ENCODE data around the gene SP3.

The SP3 gene

DNA sequence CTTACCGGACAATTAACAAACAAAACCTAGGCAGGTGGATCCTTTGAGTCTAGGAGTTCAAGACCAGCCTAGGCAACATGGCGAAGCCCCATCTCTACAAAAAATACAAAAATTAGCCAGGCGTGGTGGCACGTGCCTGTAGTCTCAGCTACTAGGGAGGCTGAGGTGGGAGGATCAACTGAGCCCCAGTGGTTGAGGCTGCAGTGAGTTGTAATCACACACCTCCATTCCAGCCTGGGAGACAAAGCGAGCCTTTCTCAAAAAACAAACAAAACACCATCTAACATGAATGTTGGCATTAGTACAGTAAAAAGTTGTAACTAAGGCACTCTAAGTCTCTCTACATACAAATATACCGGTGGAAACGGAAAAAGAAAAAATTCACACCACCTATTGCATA, 5.3 kb downstream of the SP3 start:
- Histone ChIP-seq H3K9me3 (ENCODE audit: insufficient read depth, low read length) (no peaks in the 10 kb centered on the region), H3K9ac (ENCODE audit: insufficient read length, low read depth) (no peak overlapping the region), H3K4me3 (ENCODE audit: insufficient read length, low read depth) (no peak overlapping the region), H3K36me3 (ENCODE audit: insufficient read depth, insufficient read length, low read length) (peaks cover 30% of the 10 kb centered on the region), H3K27me3 (ENCODE audit: insufficient read depth, insufficient read length) (no peaks in the 10 kb centered on the region), H3K4me1 (ENCODE audit: insufficient read depth, insufficient read length) (no peaks in the 10 kb centered on the region)
- TF ChIP-seq SUZ12 (IDR thresholded peaks at IDR 0.05; ENCODE audit: extremely low read depth, insufficient read depth, insufficient read length) (no peak), ZNF274 (IDR thresholded peaks at IDR 0.05; ENCODE audit: low read depth, low read length) (no peak), YY1 (IDR thresholded peaks at IDR 0.05; ENCODE audit: insufficient read depth, insufficient read length) (no peak)
- no peak for DNase-seq (ENCODE audit: low read depth, low spot score)

DNA sequence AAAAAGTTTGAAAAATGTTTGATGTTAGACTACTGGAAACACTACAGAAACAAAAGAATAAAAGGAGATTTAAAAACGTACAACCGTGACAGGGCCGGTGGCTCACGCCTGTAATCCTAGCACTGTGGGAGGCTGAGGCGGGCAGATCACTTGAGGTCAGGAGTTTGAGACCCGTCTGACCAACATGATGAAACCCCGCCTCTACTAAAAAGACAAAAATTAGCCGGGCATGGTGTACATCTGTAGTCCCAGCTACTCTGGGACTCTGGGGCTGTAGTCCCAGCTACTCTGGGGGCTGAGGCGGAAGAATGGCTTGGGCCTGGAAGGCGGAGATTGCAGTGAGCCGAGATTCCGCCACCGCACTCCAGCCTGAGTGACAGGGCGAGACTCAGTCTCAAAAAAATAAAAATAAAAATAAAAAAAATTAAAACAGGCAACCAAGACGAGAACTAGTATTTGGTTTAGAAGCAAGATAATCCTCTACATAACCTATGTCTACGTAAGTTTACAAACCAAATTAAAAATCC, 5.8 kb downstream of the SP3 start:
- TF ChIP-seq ZNF274 (IDR thresholded peaks at IDR 0.05; ENCODE audit: low read depth, low read length) = no peak
- TF ChIP-seq YY1 (IDR thresholded peaks at IDR 0.05; ENCODE audit: insufficient read depth, insufficient read length) = no peak
- no peak for TF ChIP-seq SUZ12 (IDR thresholded peaks at IDR 0.05; ENCODE audit: extremely low read depth, insufficient read depth, insufficient read length)
- Histone ChIP-seq H3K27me3 (ENCODE audit: insufficient read depth, insufficient read length) (no peaks in the 10 kb centered on the region), H3K4me1 (ENCODE audit: insufficient read depth, insufficient read length) (no peaks in the 10 kb centered on the region), H3K36me3 (ENCODE audit: insufficient read depth, insufficient read length, low read length) (peaks cover 34% of the 10 kb centered on the region), H3K9ac (ENCODE audit: insufficient read length, low read depth) (no peak overlapping the region), H3K4me3 (ENCODE audit: insufficient read length, low read depth) (no peak overlapping the region), H3K9me3 (ENCODE audit: insufficient read depth, low read length) (no peaks in the 10 kb centered on the region)
- DNase-seq (ENCODE audit: low read depth, low spot score) = no peak

DNA sequence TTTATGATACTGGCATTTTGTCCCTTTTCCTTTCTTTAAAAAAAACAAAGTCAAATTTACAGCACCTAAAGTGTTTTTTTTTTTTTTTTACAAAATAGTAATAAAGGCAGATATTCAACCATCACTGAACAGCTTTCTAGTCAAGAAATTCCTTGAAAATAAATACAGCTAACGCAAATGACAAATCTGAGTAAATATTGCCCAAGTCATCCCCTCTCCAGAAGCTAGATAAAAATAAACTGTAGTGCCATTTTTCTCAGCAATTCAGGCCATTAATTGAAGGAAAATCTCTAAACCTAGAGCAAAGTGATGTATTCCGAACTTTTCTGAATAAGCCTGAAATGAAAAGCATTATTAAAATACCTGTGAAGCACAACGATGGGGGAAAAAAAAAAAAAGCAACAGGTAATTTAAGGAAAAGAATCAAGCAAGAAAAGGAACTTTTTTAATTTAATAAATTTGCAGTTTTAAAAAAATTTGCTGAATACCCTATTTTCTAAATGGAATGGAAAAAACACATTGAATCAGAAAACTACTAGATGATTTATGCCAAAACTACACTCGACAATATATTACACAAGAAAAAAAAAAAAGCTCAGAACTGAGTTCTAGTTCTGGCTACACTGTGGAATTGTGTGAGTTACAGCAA, 6.9 kb downstream of the SP3 start:
- H3K9ac ChIP-seq (ENCODE audit: insufficient read length, low read depth) = no peak overlapping the region
- H3K4me3 ChIP-seq (ENCODE audit: insufficient read length, low read depth) = no peak overlapping the region
- TF ChIP-seq SUZ12 (IDR thresholded peaks at IDR 0.05; ENCODE audit: extremely low read depth, insufficient read depth, insufficient read length) (no peak), ZNF274 (IDR thresholded peaks at IDR 0.05; ENCODE audit: low read depth, low read length) (no peak), YY1 (IDR thresholded peaks at IDR 0.05; ENCODE audit: insufficient read depth, insufficient read length) (no peak)
- DNase-seq (ENCODE audit: low read depth, low spot score) = no peak
- H3K36me3 ChIP-seq (ENCODE audit: insufficient read depth, insufficient read length, low read length) = peaks cover 45% of the 10 kb centered on the region
- H3K4me1 ChIP-seq (ENCODE audit: insufficient read depth, insufficient read length) = no peaks in the 10 kb centered on the region
- H3K27me3 ChIP-seq (ENCODE audit: insufficient read depth, insufficient read length) = no peaks in the 10 kb centered on the region
- H3K9me3 ChIP-seq (ENCODE audit: insufficient read depth, low read length) = no peaks in the 10 kb centered on the region

DNA sequence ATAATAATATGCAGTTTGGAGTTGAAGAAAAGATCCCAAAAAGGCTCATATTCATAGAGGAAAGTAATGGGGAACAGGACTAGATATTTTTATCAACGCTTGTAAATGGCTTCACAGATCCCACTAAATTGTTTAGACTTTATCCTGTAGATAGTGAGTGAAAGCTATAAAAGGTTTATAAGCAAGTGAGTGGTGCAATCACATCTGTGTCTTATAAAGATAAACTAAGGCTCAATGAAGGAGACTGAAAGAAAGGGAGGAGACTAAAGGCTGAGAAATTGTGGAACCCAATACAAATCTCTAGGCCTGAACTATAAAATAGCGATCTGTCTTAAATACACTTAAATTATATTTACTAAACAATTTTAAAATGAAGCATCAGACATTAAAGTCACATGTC, 7.7 kb downstream of the SP3 start:
- Histone ChIP-seq H3K36me3 (ENCODE audit: insufficient read depth, insufficient read length, low read length) (peaks cover 53% of the 10 kb centered on the region), H3K27me3 (ENCODE audit: insufficient read depth, insufficient read length) (no peaks in the 10 kb centered on the region), H3K4me3 (ENCODE audit: insufficient read length, low read depth) (no peak overlapping the region), H3K9ac (ENCODE audit: insufficient read length, low read depth) (no peak overlapping the region), H3K4me1 (ENCODE audit: insufficient read depth, insufficient read length) (no peaks in the 10 kb centered on the region), H3K9me3 (ENCODE audit: insufficient read depth, low read length) (no peaks in the 10 kb centered on the region)
- DNase-seq (ENCODE audit: low read depth, low spot score) = no peak
- TF ChIP-seq SUZ12 (IDR thresholded peaks at IDR 0.05; ENCODE audit: extremely low read depth, insufficient read depth, insufficient read length) (no peak), YY1 (IDR thresholded peaks at IDR 0.05; ENCODE audit: insufficient read depth, insufficient read length) (no peak), ZNF274 (IDR thresholded peaks at IDR 0.05; ENCODE audit: low read depth, low read length) (no peak)

DNA sequence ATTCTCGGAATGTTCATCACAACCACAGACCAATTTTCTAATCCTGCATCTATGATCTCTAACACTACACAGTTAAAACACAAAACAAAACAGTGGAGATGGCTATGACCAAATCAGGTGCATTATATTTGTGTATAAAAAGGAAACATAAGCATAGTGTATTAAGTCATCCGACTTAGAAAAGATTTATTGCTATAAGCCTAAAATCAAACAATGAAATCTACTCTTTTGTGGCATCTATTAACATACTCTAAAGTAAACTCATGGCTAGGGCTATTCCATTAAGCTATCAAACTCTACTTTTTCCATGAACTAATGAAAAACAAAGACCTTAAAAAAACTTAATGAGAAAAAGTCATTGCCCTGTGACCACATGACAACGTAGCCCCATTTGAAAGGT, 8.7 kb downstream of the SP3 start:
- H3K4me3 ChIP-seq (ENCODE audit: insufficient read length, low read depth) = no peak overlapping the region
- no peaks in the 10 kb centered on the region for H3K27me3 ChIP-seq (ENCODE audit: insufficient read depth, insufficient read length)
- no peaks in the 10 kb centered on the region for H3K9me3 ChIP-seq (ENCODE audit: insufficient read depth, low read length)
- TF ChIP-seq YY1 (IDR thresholded peaks at IDR 0.05; ENCODE audit: insufficient read depth, insufficient read length) (no peak), ZNF274 (IDR thresholded peaks at IDR 0.05; ENCODE audit: low read depth, low read length) (no peak), SUZ12 (IDR thresholded peaks at IDR 0.05; ENCODE audit: extremely low read depth, insufficient read depth, insufficient read length) (no peak)
- DNase-seq (ENCODE audit: low read depth, low spot score) = no peak
- no peak overlapping the region for H3K9ac ChIP-seq (ENCODE audit: insufficient read length, low read depth)
- peaks cover 54% of the 10 kb centered on the region for H3K36me3 ChIP-seq (ENCODE audit: insufficient read depth, insufficient read length, low read length)
- H3K4me1 ChIP-seq (ENCODE audit: insufficient read depth, insufficient read length) = no peaks in the 10 kb centered on the region

DNA sequence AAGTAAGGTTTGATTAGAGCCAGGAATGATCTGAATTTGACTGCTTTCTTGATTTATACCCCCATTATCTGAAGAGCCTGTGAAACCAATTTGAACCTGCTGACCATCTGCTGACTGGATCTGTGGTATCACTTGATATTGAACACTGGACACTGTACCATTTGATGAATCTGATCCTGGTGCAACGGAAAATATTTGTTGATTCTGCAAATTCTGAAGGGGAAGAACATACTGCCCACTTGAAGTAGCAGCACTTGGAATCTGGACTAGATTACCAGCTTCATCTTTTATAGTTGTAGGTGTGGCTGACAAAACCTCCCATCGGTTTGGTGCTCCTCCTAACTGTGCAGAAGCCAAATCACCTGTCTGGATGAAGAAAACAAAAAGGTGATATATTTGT, 9.3 kb downstream of the SP3 start:
- H3K9ac ChIP-seq (ENCODE audit: insufficient read length, low read depth) = no peak overlapping the region
- H3K9me3 ChIP-seq (ENCODE audit: insufficient read depth, low read length) = no peaks in the 10 kb centered on the region
- no peaks in the 10 kb centered on the region for H3K27me3 ChIP-seq (ENCODE audit: insufficient read depth, insufficient read length)
- H3K4me3 ChIP-seq (ENCODE audit: insufficient read length, low read depth) = no peak overlapping the region
- H3K4me1 ChIP-seq (ENCODE audit: insufficient read depth, insufficient read length) = no peaks in the 10 kb centered on the region
- no peak for DNase-seq (ENCODE audit: low read depth, low spot score)
- H3K36me3 ChIP-seq (ENCODE audit: insufficient read depth, insufficient read length, low read length) = peaks cover 57% of the 10 kb centered on the region
- no peak for TF ChIP-seq YY1 (IDR thresholded peaks at IDR 0.05; ENCODE audit: insufficient read depth, insufficient read length)
- TF ChIP-seq ZNF274 (IDR thresholded peaks at IDR 0.05; ENCODE audit: low read depth, low read length) = no peak
- no peak for TF ChIP-seq SUZ12 (IDR thresholded peaks at IDR 0.05; ENCODE audit: extremely low read depth, insufficient read depth, insufficient read length)

DNA sequence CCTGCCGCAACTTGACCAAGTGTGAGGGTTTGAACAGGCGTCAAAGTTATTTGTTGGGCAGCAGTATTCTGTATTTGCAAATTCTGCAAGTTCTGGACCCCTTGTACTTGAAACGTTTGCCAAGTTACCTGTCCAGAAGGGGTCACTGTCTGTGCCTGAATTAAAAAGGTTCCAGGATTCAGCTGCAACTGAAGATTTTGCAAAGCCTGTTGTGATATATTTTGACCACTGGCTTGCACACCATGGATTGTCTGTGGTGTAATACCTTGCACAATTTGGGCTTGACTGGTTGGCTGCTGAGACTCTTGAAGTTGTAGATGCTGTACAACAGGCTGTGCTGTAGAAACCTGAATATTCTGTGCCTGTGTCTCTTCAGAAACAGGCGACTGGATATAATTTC, 10.2 kb downstream of the SP3 start:
- Histone ChIP-seq H3K27me3 (ENCODE audit: insufficient read depth, insufficient read length) (no peaks in the 10 kb centered on the region), H3K9ac (ENCODE audit: insufficient read length, low read depth) (no peak overlapping the region), H3K9me3 (ENCODE audit: insufficient read depth, low read length) (no peaks in the 10 kb centered on the region), H3K4me1 (ENCODE audit: insufficient read depth, insufficient read length) (no peaks in the 10 kb centered on the region), H3K4me3 (ENCODE audit: insufficient read length, low read depth) (no peak overlapping the region), H3K36me3 (ENCODE audit: insufficient read depth, insufficient read length, low read length) (peaks cover 60% of the 10 kb centered on the region)
- no peak for DNase-seq (ENCODE audit: low read depth, low spot score)
- no peak for TF ChIP-seq YY1 (IDR thresholded peaks at IDR 0.05; ENCODE audit: insufficient read depth, insufficient read length)
- no peak for TF ChIP-seq SUZ12 (IDR thresholded peaks at IDR 0.05; ENCODE audit: extremely low read depth, insufficient read depth, insufficient read length)
- no peak for TF ChIP-seq ZNF274 (IDR thresholded peaks at IDR 0.05; ENCODE audit: low read depth, low read length)
